Measurements from ENCODE around the gene MLF2.
"Not testable (repeated sequence)": the region's sequence is repeated elsewhere in the genome, so short reads cannot be mapped to it uniquely, and the experiment has no call there.

Gene MLF2

DNA sequence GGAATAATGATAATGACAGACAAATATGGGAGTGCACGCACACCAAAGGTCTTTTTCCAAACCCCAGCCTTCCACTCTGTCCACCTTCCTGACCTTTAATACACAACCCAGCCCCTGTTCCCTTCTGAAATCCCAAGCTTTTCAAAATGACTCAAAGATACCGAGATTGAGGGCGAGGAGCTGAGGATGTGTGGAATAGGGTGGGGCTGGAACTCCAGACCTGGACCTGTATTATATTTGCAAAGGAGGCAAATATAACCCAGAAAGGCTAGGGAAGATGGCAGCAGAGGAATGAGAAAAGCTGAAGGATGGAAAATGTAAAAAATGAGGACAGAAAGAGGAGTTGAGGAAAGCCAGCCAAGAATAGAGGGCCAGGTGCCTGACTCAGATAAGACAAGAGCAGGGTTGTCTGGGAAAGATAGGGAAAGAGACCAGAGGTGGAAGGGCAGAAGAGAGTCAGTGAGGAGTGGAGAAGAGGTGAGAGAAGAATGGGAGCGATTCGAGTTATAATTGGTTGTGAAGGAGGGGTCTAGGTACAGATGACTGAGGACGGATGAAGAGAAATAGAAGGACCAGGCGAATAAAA lies 12.2 kb upstream of the MLF2 start:
- DNase-seq (ENCODE audit: low spot score), result no peak

DNA sequence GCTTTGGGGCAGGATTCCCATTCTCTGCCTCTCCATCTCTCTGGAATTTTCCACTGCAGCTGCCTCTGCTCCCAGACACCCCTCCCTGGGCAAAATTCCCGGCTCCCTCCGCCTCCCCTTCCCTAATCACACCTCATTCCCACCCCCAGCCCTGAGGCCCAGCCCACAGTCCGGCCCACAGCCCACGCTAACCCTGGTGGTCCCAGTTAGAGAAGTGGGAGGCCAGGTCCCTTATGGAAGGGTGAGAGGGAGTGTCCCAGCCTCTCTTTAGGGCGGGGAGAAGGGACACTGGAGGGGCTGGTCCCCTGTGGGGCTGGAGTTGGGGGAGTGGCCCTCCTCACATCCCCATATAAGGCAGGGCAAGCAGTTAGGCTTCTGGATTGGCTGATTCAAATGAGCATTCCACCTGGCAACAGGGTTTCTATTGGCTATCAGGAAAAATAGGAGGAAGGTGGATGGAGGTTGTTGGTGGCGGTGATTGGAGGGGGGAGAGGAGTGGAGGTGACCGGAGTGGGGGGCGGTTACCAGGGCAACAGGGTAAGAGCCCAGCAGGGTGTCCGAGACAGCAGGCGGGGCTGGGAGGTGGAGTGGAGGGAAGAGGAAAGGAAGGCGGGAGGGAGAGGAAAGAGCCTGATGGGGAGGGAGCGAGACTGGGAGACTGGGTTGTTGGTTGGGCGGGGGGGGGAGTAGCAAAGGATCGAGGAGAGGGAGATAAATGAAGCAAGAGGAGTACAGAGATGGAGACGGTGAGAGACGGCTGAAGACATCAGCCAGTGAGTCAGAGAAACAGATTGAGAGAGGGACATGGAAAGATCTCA lies 11.3 kb upstream of the MLF2 start:
- DNase-seq (ENCODE audit: low spot score), result peak; percentile 99

- no peak for DNase-seq (ENCODE audit: low spot score)
Observed at GRCh38 chr12:6763380-6763779, 10.4 kb upstream of the MLF2 start.

DNA sequence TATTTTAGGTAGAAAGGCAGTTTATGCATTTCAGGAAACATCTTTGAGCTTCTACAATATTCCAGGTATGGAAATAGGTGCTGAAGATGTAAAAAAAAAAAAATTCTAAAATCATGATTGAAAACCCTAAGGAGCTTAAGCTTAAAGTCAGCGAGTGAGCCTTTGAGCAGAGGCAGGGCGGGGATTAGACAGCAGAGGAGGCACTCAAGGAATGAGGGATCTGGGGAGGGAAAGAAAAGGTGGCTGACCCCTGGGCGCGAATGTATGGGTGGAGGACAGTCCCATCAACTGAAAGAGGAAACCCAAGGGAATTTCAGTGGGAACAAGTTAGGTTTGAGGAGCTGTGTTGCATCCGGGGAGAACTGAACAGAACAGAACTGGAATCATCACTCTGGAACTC lies 6.8 kb upstream of the MLF2 start:
- no peak for DNase-seq (ENCODE audit: low spot score)

DNA sequence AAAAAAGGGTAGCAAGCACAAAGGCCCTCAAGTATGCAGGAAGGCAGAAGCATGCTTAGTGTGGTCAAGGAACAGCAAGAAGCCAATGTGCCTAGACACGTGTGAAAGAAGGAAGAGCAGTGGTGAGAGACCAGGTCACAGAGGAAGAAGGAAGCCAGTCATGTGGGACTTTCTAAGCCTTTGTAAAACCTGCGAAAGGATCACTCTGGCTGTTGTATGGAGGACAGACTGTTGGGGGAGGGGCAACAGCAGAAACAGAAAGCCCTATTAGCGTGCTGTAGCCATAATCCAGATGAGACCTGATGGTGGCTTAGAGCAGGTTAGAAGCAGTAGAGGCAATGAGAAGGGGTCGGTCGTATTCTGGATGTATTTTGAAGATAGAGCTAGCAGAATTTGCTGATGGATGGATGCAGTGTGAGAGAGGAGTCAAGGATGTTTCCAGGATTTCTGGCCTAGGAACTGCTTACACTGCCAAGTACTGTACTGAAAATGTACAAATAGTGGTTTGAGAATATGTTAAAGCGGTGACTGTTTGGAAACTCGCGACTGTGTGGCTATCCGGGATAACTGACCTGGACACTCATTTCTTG lies 5.7 kb upstream of the MLF2 start:
- no peak for DNase-seq (ENCODE audit: low spot score)

DNA sequence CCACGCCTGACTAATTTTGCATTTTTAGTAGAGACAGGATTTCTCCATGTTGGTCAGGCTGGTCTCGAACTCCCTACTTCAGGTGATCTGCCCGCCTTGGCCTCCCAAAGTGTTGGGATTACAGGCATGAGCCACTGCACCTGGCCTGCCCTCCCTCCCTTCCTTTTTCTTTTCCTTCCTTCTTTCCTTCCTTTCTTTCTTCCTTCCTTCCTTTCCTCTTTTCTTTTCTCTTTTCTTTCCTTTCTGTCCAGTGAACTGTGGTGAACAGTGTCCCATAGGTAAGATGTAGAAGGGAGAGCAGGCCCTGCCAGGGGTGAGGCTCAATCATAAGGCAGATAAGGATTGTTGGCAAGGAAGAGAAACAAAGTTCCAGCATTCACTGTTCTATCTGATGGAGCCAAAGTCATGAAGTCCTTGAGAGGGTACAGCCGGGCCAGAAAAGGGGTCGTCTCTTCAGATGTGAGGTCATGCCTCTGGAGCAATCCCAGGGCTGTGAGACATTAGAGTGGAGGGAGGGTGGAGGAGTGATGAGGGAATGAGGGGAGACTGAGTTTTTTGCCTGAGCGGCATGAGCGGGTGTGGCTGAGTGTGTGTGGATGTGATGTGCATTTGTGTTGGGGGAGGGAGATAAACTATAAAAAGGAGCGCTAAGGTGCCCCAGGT lies 4.2 kb upstream of the MLF2 start:
- no peak for DNase-seq (ENCODE audit: low spot score)

DNA sequence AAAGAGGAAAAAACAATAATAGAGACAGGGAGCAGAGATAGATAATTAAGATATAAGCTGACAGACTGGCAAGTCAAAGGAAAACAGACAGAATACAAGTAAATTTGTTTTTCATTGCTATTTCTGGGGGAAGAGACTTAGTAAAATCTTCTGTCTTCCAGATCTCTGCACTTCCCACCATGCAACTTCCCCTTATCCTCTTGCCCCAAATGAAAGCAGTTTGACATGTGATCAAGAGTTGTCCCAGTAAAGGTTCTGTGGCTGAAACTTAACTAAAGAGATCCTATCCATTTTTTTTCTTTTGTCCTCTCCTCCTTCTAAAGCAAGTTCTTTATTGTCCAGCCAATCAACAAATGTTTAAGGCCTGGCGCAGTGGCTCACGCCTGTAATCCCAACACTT lies 1.5 kb upstream of the MLF2 start:
- DNase-seq (ENCODE audit: low spot score), result no peak

DNA sequence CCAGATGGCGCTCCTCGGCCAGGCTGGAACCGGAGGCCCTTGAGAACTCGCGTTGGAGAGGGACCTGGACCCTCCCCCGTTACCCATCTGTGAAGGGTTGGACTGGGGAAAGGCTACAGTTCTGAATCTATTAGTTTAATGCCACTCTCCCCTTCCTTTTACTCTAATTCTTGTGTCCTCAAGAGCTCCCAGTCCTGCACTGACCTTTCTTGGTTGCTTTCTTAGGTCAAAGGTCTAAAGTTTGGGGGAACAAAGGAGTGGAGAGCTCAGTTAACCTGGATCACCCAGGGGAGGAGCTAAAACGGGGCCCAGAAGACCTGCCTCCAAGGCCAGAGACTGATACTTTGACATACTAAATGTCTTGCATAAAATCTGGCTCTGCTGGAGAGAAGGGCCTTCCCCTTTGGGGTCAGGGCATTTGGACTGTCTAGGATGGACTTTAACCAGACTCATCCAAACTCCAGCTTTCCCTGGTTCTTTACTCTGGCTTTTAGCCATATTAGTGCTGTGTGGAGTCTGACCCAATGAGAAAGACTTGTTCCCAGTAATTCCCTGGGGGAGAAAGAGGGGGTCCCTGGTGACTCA lies 923 bp upstream of the MLF2 start:
- no peak for DNase-seq (ENCODE audit: low spot score)

- peak; percentile 65 for DNase-seq (ENCODE audit: low spot score)
Observed at GRCh38 chr12:6752167-6752920, 597 bp downstream of the MLF2 start.

GRCh38 chr12:6751767-6752166 lies 1.2 kb downstream of the MLF2 start:
- DNase-seq (ENCODE audit: low spot score), result no peak

GRCh38 chr12:6750506-6750905 lies 2.4 kb downstream of the MLF2 start:
- DNase-seq (ENCODE audit: low spot score), result no peak

- no peak for DNase-seq (ENCODE audit: low spot score)
Observed at GRCh38 chr12:6748761-6749160, 4.2 kb downstream of the MLF2 start.

GRCh38 chr12:6747216-6747615 lies 5.7 kb downstream of the MLF2 start:
- DNase-seq (ENCODE audit: low spot score), result no peak

DNA sequence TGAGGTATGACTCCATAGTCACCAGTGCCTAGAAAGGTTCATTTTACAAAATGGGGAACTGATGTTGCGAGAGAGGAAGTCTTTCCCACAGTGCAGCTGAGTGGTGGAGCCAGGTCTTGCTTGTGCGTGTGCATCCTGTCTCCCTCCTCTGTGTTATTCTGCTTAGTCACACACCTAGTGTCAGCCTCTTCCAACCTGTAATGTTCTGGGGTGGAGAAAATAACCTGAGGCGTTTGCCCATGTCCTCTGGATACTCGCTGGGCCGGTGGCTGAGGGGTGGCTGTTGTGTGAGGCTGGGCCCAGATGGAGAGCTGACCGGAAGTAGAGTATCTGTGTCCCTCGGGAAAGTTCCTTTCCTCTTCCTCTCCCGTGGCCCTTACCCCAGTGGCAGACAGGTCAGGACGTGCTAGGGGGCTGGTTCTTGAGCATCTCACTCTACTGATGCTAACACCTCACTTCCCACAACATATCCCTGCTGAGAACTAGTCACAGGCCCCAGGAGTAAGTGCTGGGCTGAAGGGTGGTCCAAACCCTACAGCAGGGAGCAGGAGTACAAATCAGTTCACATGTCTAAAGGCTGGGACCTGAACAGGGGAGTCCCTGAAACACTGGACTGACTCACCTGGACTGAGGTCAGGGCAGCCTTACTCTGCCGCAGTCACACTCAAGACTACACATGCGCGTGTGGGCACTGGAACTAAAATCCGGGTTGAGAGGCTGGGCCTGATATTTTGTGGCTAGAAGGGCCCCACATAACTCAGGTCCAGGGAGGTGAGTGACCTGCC lies 7.0 kb downstream of the MLF2 start:
- no peak for DNase-seq (ENCODE audit: low spot score)

DNA sequence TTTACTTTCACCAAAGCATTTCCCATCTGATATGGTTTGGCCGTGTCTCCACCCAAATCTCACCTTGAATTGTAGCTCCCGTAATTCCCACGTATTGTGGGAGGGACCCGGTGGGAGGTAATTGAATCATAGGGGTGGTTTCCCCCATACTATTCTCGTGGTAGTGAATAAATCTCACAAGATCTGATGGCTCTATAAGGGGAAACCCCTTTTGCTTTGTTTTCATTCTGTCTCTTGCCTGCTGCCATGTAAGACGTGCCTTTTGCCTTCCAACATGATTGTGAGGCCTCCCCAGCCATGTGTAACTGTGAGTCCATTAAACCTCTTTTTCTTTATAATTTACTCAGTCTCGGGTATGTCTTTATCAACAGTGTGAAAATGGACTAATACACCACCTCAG lies 9.6 kb downstream of the MLF2 start:
- not testable (repeated sequence) for DNase-seq (ENCODE audit: low spot score)

- no peak for DNase-seq (ENCODE audit: low spot score)
Observed at GRCh38 chr12:6742834-6743233, 10.1 kb downstream of the MLF2 start.

- DNase-seq (ENCODE audit: low spot score), result not testable (repeated sequence)
Observed at GRCh38 chr12:6742080-6742479, 10.9 kb downstream of the MLF2 start.

DNA sequence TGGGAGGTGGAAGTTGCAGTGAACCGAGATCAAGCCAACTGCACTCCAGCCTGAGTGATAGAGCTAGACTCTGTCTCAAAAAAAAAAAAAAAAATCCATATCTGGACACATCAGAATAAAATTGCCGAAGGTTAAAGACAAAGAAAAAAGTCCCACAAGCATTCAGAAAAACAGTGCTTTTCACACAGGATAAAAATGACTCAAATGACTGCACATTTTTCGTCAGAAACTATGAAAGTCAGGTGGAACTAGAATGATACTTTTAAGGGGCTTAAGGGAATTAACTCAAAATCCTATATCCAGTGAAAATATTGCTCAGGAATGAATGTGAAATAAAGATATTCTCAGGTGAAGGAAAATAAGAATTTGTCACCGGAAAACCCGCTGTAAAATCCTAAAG lies 16.2 kb downstream of the MLF2 start:
- no peak for DNase-seq (ENCODE audit: low spot score)

GRCh38 chr12:6735448-6736191 lies 17.3 kb downstream of the MLF2 start:
- no peak for DNase-seq (ENCODE audit: low spot score)
